Measurements from ENCODE around the gene ARAF. TPM values are rescaled to one million over a fixed set of nuclear protein-coding genes. Genes with fewer than 3 reads are reported as not detected.
A peak's percentile ranks its signal among the peaks of the same experiment; 100 is the strongest.

ARAF gene
- total RNA-seq, 1 experiment from 2014 or later = 35.4 TPM

DNA sequence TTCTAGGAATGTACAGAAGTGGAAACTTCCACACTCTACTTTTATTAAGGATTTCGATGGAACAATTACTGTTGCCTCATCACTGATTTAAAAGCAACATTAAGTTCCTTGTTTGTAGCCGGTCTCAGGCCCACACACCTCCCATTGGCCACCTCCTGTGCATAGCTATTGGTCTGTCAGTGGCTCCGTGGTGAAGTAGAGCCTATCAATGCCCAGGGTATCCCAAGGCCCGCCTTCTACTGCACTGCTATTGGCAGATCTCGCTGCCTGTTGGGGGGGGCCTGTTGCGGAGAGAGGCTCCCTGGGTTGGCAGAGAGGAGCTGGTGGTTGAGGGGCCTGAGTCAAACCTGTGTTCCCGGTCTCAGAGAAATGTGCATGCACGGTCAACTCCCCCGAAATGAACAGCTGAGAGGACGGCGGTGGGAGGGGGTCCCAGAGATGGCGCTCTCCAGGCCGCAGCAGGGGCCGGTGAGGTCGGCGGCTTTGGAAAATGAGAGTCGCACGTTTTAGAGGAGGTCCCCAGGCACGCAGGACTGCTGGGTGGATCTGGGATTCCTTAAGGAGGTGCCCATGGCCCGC lies 4.9 kb upstream of the ARAF start:
- no TSS peak for BruUV-seq (replicated peaks)
- peaks cover 0 to 15% of the 10 kb centered on the region in 2 experiments; a peak in 1 of 4 replicates for H3K4me1 ChIP-seq (ENCODE audit: control insufficient read depth in 1 of 2, insufficient read depth in 2 of 2, low read length in 2 of 2)
- TF ChIP-seq, protein P1, sequence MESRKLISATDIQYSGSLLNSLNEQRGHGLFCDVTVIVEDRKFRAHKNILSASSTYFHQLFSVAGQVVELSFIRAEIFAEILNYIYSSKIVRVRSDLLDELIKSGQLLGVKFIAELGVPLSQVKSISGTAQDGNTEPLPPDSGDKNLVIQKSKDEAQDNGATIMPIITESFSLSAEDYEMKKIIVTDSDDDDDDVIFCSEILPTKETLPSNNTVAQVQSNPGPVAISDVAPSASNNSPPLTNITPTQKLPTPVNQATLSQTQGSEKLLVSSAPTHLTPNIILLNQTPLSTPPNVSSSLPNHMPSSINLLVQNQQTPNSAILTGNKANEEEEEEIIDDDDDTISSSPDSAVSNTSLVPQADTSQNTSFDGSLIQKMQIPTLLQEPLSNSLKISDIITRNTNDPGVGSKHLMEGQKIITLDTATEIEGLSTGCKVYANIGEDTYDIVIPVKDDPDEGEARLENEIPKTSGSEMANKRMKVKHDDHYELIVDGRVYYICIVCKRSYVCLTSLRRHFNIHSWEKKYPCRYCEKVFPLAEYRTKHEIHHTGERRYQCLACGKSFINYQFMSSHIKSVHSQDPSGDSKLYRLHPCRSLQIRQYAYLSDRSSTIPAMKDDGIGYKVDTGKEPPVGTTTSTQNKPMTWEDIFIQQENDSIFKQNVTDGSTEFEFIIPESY (IDR thresholded peaks at IDR 0.05; ENCODE audit: extremely low read depth, insufficient replicate concordance, low read length) = no peak
- TF ChIP-seq EZH2phosphoT487 (IDR thresholded peaks at IDR 0.05; ENCODE audit: borderline replicate concordance) (no peak), CBX3 (IDR thresholded peaks at IDR 0.05; ENCODE audit: low read depth) (no peak), ZNF274 (IDR thresholded peaks at IDR 0.05; ENCODE audit: low read depth, low read length) (no peak), ZFX (IDR thresholded peaks at IDR 0.05) (no peak), EGR1 (IDR thresholded peaks at IDR 0.05; ENCODE audit: low read depth) (no peak), POLR2AphosphoS5 (IDR thresholded peaks at IDR 0.05; ENCODE audit: low read depth, low read length) (no peak), JUND (IDR thresholded peaks at IDR 0.05) (no peak), CEBPB (IDR thresholded peaks at IDR 0.05; ENCODE audit: low read depth) (no peak)
- TF ChIP-seq, protein P2, sequence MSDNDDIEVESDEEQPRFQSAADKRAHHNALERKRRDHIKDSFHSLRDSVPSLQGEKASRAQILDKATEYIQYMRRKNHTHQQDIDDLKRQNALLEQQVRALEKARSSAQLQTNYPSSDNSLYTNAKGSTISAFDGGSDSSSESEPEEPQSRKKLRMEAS (IDR thresholded peaks at IDR 0.05) = no peak
- H3K4me3 ChIP-seq (replicated peaks in 1 of 2; ENCODE audit: low read depth in 1 of 2, low read length in 2 of 2) = no peak overlapping the region
- no peaks in the 10 kb centered on the region for H3K36me3 ChIP-seq (ENCODE audit: control insufficient read depth in 1 of 2, insufficient read depth in 2 of 2, low read length in 2 of 2)
- no peaks in the 10 kb centered on the region for H3K27me3 ChIP-seq (ENCODE audit: insufficient read depth, low read length)
- RAD21 ChIA-PET (ENCODE audit: low non-redundant PET in 1 of 2, low total read pairs in 2 of 2, uncharacterized antibody in 2 of 2, unreplicated experiment in 2 of 2) = no interaction called here
- H3K79me2 ChIP-seq (ENCODE audit: insufficient read depth, low read length) = no peaks in the 10 kb centered on the region
- no peak overlapping the region for H2AFZ ChIP-seq (ENCODE audit: low read depth, low read length, poor library complexity, severe bottlenecking)
- H3K9me3 ChIP-seq (ENCODE audit: control insufficient read depth in 1 of 2, insufficient read depth in 1 of 2, low read depth in 1 of 2, low read length in 2 of 2) = no peaks in the 10 kb centered on the region
- H3K9me2 ChIP-seq (ENCODE audit: insufficient read depth) = no peaks in the 10 kb centered on the region
- H3K4me2 ChIP-seq (ENCODE audit: low read length) = no peak overlapping the region
- ATAC-seq = 0 out of 2 replicates have a peak, but pooled peaks have one; percentile 41
- POLR2A ChIA-PET = no interaction called here
- no peaks in the 10 kb centered on the region for H4K20me1 ChIP-seq (ENCODE audit: insufficient read depth)
- DNase-seq (ENCODE audit: low read depth, low spot score) = no peak
- no peak overlapping the region for H3K27ac ChIP-seq (ENCODE audit: low read depth, low read length)
- CTCF ChIA-PET = interaction anchor here (1.0 kb wide), 1 partner anchor 15 kb away, joined by 3 read pairs; no protein-coding TSS in a partner anchor
- intact Hi-C loops (cut with micrococcal nuclease) = no loop called here
- H3K9ac ChIP-seq (ENCODE audit: low read length) = no peak overlapping the region

Data from HCT116 (cell line).